IMR-90 (cell line): Measurements from ENCODE around the gene PDCL3.

ENCODE experiments used
- BHLHE40 ChIP-seq: fragments of 150-350 bp; IDR thresholded peaks from 2 replicates; pipeline ENCODE4 v1.6.1; 2016; ENCODE audit warnings: mild to moderate bottlenecking, low read depth, low read length
- CEBPB ChIP-seq: IDR thresholded peaks from 2 replicates; pipeline ENCODE4 v1.6.1; 2012; ENCODE audit warnings: low read depth, low read length, improper control_type of control experiment
- CHD1 ChIP-seq: IDR thresholded peaks from 2 replicates; pipeline ENCODE4 v1.6.1; 2012; ENCODE audit warnings: low read depth, low read length, improper control_type of control experiment
- FOS ChIP-seq: fragments of 150-350 bp; IDR thresholded peaks from 2 replicates; pipeline ENCODE4 v1.6.1; 2016; ENCODE audit warnings: low read depth, low read length
- MAFK ChIP-seq: IDR thresholded peaks from 2 replicates; pipeline ENCODE4 v1.6.1; 2012; ENCODE audit warnings: low read depth, low read length, improper control_type of control experiment
- MXI1 ChIP-seq: IDR thresholded peaks from 2 replicates; pipeline ENCODE4 v1.6.1; 2012; ENCODE audit warnings: low read depth, mild to moderate bottlenecking, low read length, moderate library complexity, borderline replicate concordance
- POLR2A ChIP-seq: IDR thresholded peaks from 2 replicates; pipeline ENCODE4 v1.6.1; 2012; ENCODE audit warnings: mild to moderate bottlenecking, low read depth, low read length
- RAD21 ChIP-seq: IDR thresholded peaks from 2 replicates; pipeline ENCODE4 v1.6.1; 2012; ENCODE audit warnings: low read length, improper control_type of control experiment
- RCOR1 ChIP-seq: IDR thresholded peaks from 2 replicates; pipeline ENCODE4 v1.6.1; 2012; ENCODE audit warnings: mild to moderate bottlenecking, low read length, improper control_type of control experiment; ENCODE audit not compliant: insufficient replicate concordance
- SMC3 ChIP-seq: fragments of 150-350 bp; IDR thresholded peaks from 2 replicates; pipeline ENCODE4 v1.6.1; 2016; ENCODE audit warnings: low read depth, mild to moderate bottlenecking, antibody characterized with exemption, low read length, moderate library complexity
- TF ChIP-seq, protein P1 (sequence below): conservative IDR thresholded peaks from 2 replicates; pipeline ENCODE4 v1.5.1; 2012; ENCODE audit warnings: mild to moderate bottlenecking, low read depth, low read length, improper control_type of control experiment
- TF ChIP-seq, protein P2 (sequence below): fragments of 150-350 bp; IDR thresholded peaks from 2 replicates; pipeline ENCODE4 v1.6.1; 2016; ENCODE audit warnings: low read depth, mild to moderate bottlenecking, low read length, moderate library complexity, borderline replicate concordance
- TF ChIP-seq, protein P3 (sequence below): fragments of 150-350 bp; IDR thresholded peaks from 2 replicates; pipeline ENCODE4 v1.6.1; 2017; ENCODE audit warnings: mild to moderate bottlenecking, antibody characterized with exemption, low read length, low read depth

DNA sequence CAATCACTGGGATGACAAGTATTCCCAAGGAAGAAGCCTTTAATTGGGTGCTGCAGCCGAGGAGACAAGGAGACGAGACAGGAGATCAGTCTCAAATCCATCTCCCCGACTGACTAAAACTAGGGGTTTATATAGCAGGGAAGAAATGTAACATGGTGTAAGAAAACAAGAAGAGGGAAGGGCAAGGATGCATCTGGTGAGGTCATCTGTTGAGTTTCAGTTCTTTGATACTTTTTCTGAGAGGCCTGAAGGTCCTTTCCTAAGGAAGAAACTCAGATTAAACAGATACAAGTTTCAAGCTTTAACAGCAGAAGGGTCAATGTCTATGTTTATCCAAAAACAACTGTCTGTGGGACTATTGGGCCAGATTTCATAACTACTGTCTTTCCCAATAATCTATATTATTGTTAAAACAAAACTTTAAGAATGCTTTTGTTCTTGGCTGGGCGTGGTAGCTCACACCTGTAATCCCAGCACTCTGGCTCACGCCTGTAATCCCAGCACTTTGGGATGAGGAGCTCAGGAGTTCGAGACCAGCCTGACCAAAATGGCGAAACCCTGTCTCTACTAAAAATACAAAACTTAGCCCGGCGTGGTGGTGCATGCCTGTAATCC is 2.5 kb upstream of the PDCL3 start:
- TF ChIP-seq, protein P1, sequence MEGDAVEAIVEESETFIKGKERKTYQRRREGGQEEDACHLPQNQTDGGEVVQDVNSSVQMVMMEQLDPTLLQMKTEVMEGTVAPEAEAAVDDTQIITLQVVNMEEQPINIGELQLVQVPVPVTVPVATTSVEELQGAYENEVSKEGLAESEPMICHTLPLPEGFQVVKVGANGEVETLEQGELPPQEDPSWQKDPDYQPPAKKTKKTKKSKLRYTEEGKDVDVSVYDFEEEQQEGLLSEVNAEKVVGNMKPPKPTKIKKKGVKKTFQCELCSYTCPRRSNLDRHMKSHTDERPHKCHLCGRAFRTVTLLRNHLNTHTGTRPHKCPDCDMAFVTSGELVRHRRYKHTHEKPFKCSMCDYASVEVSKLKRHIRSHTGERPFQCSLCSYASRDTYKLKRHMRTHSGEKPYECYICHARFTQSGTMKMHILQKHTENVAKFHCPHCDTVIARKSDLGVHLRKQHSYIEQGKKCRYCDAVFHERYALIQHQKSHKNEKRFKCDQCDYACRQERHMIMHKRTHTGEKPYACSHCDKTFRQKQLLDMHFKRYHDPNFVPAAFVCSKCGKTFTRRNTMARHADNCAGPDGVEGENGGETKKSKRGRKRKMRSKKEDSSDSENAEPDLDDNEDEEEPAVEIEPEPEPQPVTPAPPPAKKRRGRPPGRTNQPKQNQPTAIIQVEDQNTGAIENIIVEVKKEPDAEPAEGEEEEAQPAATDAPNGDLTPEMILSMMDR, result no peak
- no peak for TF ChIP-seq CEBPB
- TF ChIP-seq POLR2A, result no peak
- no peak for TF ChIP-seq MXI1
- TF ChIP-seq, protein P2, sequence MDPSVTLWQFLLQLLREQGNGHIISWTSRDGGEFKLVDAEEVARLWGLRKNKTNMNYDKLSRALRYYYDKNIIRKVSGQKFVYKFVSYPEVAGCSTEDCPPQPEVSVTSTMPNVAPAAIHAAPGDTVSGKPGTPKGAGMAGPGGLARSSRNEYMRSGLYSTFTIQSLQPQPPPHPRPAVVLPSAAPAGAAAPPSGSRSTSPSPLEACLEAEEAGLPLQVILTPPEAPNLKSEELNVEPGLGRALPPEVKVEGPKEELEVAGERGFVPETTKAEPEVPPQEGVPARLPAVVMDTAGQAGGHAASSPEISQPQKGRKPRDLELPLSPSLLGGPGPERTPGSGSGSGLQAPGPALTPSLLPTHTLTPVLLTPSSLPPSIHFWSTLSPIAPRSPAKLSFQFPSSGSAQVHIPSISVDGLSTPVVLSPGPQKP, result no peak
- TF ChIP-seq, protein P3, sequence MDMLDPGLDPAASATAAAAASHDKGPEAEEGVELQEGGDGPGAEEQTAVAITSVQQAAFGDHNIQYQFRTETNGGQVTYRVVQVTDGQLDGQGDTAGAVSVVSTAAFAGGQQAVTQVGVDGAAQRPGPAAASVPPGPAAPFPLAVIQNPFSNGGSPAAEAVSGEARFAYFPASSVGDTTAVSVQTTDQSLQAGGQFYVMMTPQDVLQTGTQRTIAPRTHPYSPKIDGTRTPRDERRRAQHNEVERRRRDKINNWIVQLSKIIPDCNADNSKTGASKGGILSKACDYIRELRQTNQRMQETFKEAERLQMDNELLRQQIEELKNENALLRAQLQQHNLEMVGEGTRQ, result no peak
- TF ChIP-seq SMC3, result no peak
- TF ChIP-seq RAD21, result no peak
- no peak for TF ChIP-seq FOS
- TF ChIP-seq RCOR1, result no peak
- no peak for TF ChIP-seq MAFK
- no peak for TF ChIP-seq BHLHE40
- no peak for TF ChIP-seq CHD1
